Colonic mucosa (tissue), 4 donors: ENCODE measurements around the gene LAMA4. TPM values are rescaled to one million over a fixed set of nuclear protein-coding genes. Genes with fewer than 3 reads are reported as not detected.

Experiments used
- DNase-seq: peaks from one replicate; pipeline ENCODE4 v3.0.0-alpha.2; 2020
- H3K27ac ChIP-seq: fragments of 200-600 bp; one replicate; pipeline ENCODE4 v1.8.0; 2021
- H3K27me3 ChIP-seq: fragments of 200-600 bp; one replicate; pipeline ENCODE4 v1.8.0; 2021
- H3K36me3 ChIP-seq: fragments of 200-600 bp; one replicate; pipeline ENCODE4 v1.8.0; 2021
- H3K4me1 ChIP-seq: fragments of 200-600 bp; one replicate; pipeline ENCODE4 v1.8.0; 2021; ENCODE audit warnings: mild to moderate bottlenecking
- H3K4me3 ChIP-seq: fragments of 200-600 bp; one replicate; pipeline ENCODE4 v1.8.0; 2021
- H3K9ac ChIP-seq, 2 donors: one replicate each; pipeline ENCODE4 v1.7.0; 2013; ENCODE audit warnings: control low read depth in 2 of 2, low read depth in 2 of 2, low read length in 2 of 2
- H3K9me3 ChIP-seq: fragments of 200-600 bp; one replicate; pipeline ENCODE4 v1.8.0; 2021
- CTCF ChIP-seq: fragments of 200-600 bp; IDR thresholded peaks from one replicate; pipeline ENCODE4 v1.8.0; 2022; ENCODE audit warnings: antibody characterized with exemption, mild to moderate bottlenecking
- intact Hi-C: fragments of 100-400 bp; cut with DNase I; formaldehyde crosslinking; loops from one replicate; pipeline ENCODE4 v1.14.1; 2022
- total RNA-seq, 2 donors: library from RNA; stranded (reverse); fragmentation: NEBNext Ultra II Directional in 1 of 2; extraction: Animal tissue kit (Norgen Biotek cat#: 25700) in 1 of 2; gene quantifications; one replicate each; pipeline ENCODE4 v1.2.1, GENCODE V29; 2021
- donor health status: healthy.
- donor health status: DM: no; HTN: no; CAD: no.
- donor health status: DM: no; HTN: no; CAD: no.

Gene LAMA4
- total RNA-seq, 2 donors from 2014 or later, result 15.8 to 35.1 TPM

- no peak overlapping the region for H3K4me3 ChIP-seq
- no peak for DNase-seq
Measured at GRCh38 chr6:112130878-112131277, 123.5 kb downstream of the LAMA4 start.

GRCh38 chr6:112128208-112128607, 126.2 kb downstream of the LAMA4 start:
- Histone ChIP-seq H3K27ac (no peak overlapping the region), H3K36me3 (no peaks in the 10 kb centered on the region), H3K9me3 (no peaks in the 10 kb centered on the region), H3K4me3 (no peak overlapping the region), H3K9ac (no peak overlapping the region), H3K4me1 (no peaks in the 10 kb centered on the region), H3K27me3 (no peaks in the 10 kb centered on the region)
- no peak for DNase-seq
- no peak for TF ChIP-seq CTCF
- intact Hi-C loops, result no loop called here

More at GRCh38 chr6:112130878-112131277, 123.5 kb downstream of the LAMA4 start:
- Histone ChIP-seq H3K36me3 (no peaks in the 10 kb centered on the region), H3K27me3 (no peaks in the 10 kb centered on the region), H3K27ac (no peak overlapping the region), H3K9me3 (no peaks in the 10 kb centered on the region), H3K9ac (no peak overlapping the region), H3K4me1 (no peaks in the 10 kb centered on the region)
- no peak for TF ChIP-seq CTCF
- intact Hi-C loops, result no loop called here

DNA sequence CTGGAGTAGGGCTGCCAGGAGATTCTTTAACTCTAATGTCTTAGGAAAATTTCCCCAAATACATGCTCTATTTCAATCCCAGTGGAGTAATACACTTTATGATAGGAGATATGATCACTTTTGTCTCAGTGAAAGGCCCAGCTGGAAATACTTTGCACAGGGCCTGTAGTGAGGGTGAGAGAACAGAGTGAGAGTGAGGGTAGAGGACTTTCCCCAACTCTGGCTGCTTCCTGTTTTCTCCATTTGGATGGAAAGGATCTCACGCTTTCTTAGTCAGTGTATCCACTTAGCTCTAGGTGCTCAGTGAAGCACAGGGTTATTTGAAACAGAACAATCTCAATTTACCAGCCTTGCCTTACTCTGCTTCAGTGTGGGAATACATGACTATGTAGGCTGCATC, 130.4 kb downstream of the LAMA4 start:
- Histone ChIP-seq H3K36me3 (no peaks in the 10 kb centered on the region), H3K27me3 (no peaks in the 10 kb centered on the region), H3K4me1 (no peaks in the 10 kb centered on the region), H3K9ac (no peak overlapping the region), H3K27ac (no peak overlapping the region), H3K9me3 (no peaks in the 10 kb centered on the region), H3K4me3 (no peak overlapping the region)
- no peak for TF ChIP-seq CTCF
- DNase-seq, result no peak
- intact Hi-C loops, result no loop called here

GRCh38 chr6:112122756-112123155, 131.6 kb downstream of the LAMA4 start:
- Histone ChIP-seq H3K4me1 (no peaks in the 10 kb centered on the region), H3K9me3 (no peaks in the 10 kb centered on the region), H3K27ac (no peak overlapping the region), H3K4me3 (no peak overlapping the region), H3K36me3 (no peaks in the 10 kb centered on the region), H3K27me3 (no peaks in the 10 kb centered on the region), H3K9ac (no peak overlapping the region)
- no peak for TF ChIP-seq CTCF
- intact Hi-C loops, result no loop called here
- DNase-seq, result no peak

- DNase-seq, result no peak
- Histone ChIP-seq H3K4me3 (no peak overlapping the region), H3K27ac (no peak overlapping the region), H3K4me1 (no peaks in the 10 kb centered on the region), H3K9ac (no peak overlapping the region), H3K36me3 (no peaks in the 10 kb centered on the region), H3K9me3 (no peaks in the 10 kb centered on the region), H3K27me3 (no peaks in the 10 kb centered on the region)
- intact Hi-C loops, result no loop called here
- no peak for TF ChIP-seq CTCF
Measured at GRCh38 chr6:112118034-112118433, 136.3 kb downstream of the LAMA4 start.

DNA sequence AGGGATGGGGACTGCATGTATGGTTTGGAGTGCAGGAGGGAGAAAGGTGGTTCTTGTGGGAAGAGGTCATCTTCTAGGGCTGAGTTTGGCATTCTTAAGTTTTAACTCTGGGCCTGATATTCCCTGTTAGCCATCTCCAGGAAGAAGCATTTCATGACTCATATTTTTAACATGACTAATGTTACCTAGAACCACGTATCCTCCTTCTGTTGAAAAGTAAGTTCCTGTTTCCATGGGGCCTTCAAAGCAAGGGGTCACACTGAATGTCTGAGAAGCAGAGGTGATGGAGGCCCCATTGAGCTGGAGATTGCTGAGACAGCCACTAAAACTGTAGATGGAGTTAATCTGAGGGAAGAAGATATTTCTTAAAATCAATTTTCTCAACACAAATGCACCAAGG, 136.8 kb downstream of the LAMA4 start:
- intact Hi-C loops, result no loop called here
- no peak overlapping the region for H3K27ac ChIP-seq
- no peaks in the 10 kb centered on the region for H3K36me3 ChIP-seq
- DNase-seq, result no peak
- H3K9me3 ChIP-seq, result no peaks in the 10 kb centered on the region
- no peak overlapping the region for H3K4me3 ChIP-seq
- no peak overlapping the region for H3K9ac ChIP-seq
- TF ChIP-seq CTCF, result no peak
- no peaks in the 10 kb centered on the region for H3K27me3 ChIP-seq
- no peaks in the 10 kb centered on the region for H3K4me1 ChIP-seq
